OCI-LY3 (cell line): Measurements from ENCODE around the gene ZNF665.
A peak's percentile ranks its signal among the peaks of the same experiment; 100 is the strongest.
"Not testable (repeated sequence)": the region's sequence is repeated elsewhere in the genome, so short reads cannot be mapped to it uniquely, and the experiment has no call there.

ENCODE experiments used
- H2AFZ ChIP-seq: fragments of 200-600, 300-600 bp; shearing (Covaris generic); 2 replicates; pipeline ENCODE4 v1.6.0; 2014; ENCODE audit warnings: antibody characterized with exemption, low read depth, low read length
- H3K27ac ChIP-seq: fragments of 200-600, 300-600 bp; sonication (generic); 2 replicates; pipeline ENCODE4 v1.5.1; 2014; ENCODE audit warnings: mild to moderate bottlenecking, low read length, moderate library complexity, mixed read lengths
- H3K27me3 ChIP-seq: fragments of 200-600, 300-600 bp; sonication (generic); 2 replicates; pipeline ENCODE4 v1.6.1; 2014; ENCODE audit warnings: low read depth, low read length, mixed read lengths
- H3K36me3 ChIP-seq: fragments of 200-600, 300-600 bp; sonication (generic); replicated peaks from 2 replicates; pipeline ENCODE3; 2014; ENCODE audit warnings: low read depth, low read length, mixed read lengths
- H3K4me1 ChIP-seq: fragments of 300-600, 200-600 bp; sonication (generic); 2 replicates; pipeline ENCODE4 v1.6.1; 2014; ENCODE audit warnings: low read length, mixed read lengths
- H3K4me2 ChIP-seq: fragments of 200-600, 300-600 bp; sonication (generic); 2 replicates; pipeline ENCODE4 v1.6.1; 2014; ENCODE audit warnings: low read length, mixed read lengths
- H3K4me3 ChIP-seq: fragments of 300-600, 200-600 bp; sonication (generic); 2 replicates; pipeline ENCODE4 v1.5.1; 2014; ENCODE audit warnings: antibody characterized with exemption, mild to moderate bottlenecking, low read length, moderate library complexity
- H3K79me2 ChIP-seq: fragments of 300-600, 200-600 bp; shearing (Covaris generic); 2 replicates; pipeline ENCODE4 v1.6.1; 2014; ENCODE audit warnings: mild to moderate bottlenecking, low read length, mixed read lengths
- H3K9ac ChIP-seq: fragments of 300-600, 200-600 bp; shearing (Covaris generic); 2 replicates; pipeline ENCODE4 v1.6.0; 2014; ENCODE audit warnings: mild to moderate bottlenecking, low read length, moderate library complexity
- H3K9me3 ChIP-seq: fragments of 200-600, 300-600 bp; shearing (Covaris generic); 2 replicates; pipeline ENCODE4 v1.6.1; 2014; ENCODE audit warnings: low read length, mixed read lengths; ENCODE audit not compliant: insufficient read depth
- H4K20me1 ChIP-seq: fragments of 200-600, 300-600 bp; sonication (generic); 2 replicates; pipeline ENCODE4 v1.6.1; 2016; ENCODE audit warnings: low read length, mixed read lengths; ENCODE audit not compliant: insufficient read depth
- CTCF ChIP-seq: fragments of 200-600, 300-600 bp; sonication (generic); IDR thresholded peaks from 2 replicates; pipeline ENCODE4 v1.5.1; 2014; ENCODE audit warnings: antibody characterized with exemption, low read length, low read depth
- EZH2phosphoT487 ChIP-seq: fragments of 200-600 bp; shearing (Covaris generic); IDR thresholded peaks from 2 replicates; pipeline ENCODE4 v1.6.1; 2018; ENCODE audit warnings: antibody characterized with exemption, mixed run types, low read depth

ZNF665 gene

GRCh38 chr19:53192771-53193534 is at the start of gene ZNF665:
Gene ZNF665 (minus strand): TSS chr19:53193358. CDS start chr19:53182898, 10,460 bp downstream.
- Histone ChIP-seq H3K79me2 (no peaks in the 10 kb centered on the region), H3K27ac (peak within 1 kb of the TSS; percentile 14; the same call in 1 of the 2 replicates), H4K20me1 (no peaks in the 10 kb centered on the region), H3K9ac (peak within 1 kb of the TSS; percentile 71), H3K9me3 (no peaks in the 10 kb centered on the region), H3K4me3 (peak within 1 kb of the TSS; percentile 83), H3K36me3 (peaks cover 5% of the 10 kb centered on the region), H2AFZ (peak within 1 kb of the TSS; percentile 42; the same call in 1 of the 2 replicates), H3K4me2 (peak within 1 kb of the TSS; percentile 72), H3K27me3 (no peaks in the 10 kb centered on the region), H3K4me1 (no peaks in the 10 kb centered on the region)
- TF ChIP-seq EZH2phosphoT487 (no peak), CTCF (no peak)

GRCh38 chr19:53237114-53237777 is 44.1 kb upstream of the ZNF665 start:
- H3K79me2 ChIP-seq = no peaks in the 10 kb centered on the region
- TF ChIP-seq CTCF (no peak), EZH2phosphoT487 (no peak)
- no peak overlapping the region for H3K9ac ChIP-seq
- H3K9me3 ChIP-seq = peaks cover 18% of the 10 kb centered on the region; the same call in 1 of the 2 replicates
- no peak overlapping the region for H3K4me2 ChIP-seq
- H3K4me1 ChIP-seq = no peaks in the 10 kb centered on the region
- H3K36me3 ChIP-seq = no peaks in the 10 kb centered on the region
- no peaks in the 10 kb centered on the region for H4K20me1 ChIP-seq
- no peak overlapping the region for H3K27ac ChIP-seq
- no peak overlapping the region for H3K4me3 ChIP-seq
- no peaks in the 10 kb centered on the region for H3K27me3 ChIP-seq
- H2AFZ ChIP-seq = no peak overlapping the region

- no peaks in the 10 kb centered on the region for H4K20me1 ChIP-seq
- no peak overlapping the region for H3K4me3 ChIP-seq
- H3K27me3 ChIP-seq = no peaks in the 10 kb centered on the region
- no peaks in the 10 kb centered on the region for H3K36me3 ChIP-seq
- no peak overlapping the region for H3K27ac ChIP-seq
- H3K79me2 ChIP-seq = no peaks in the 10 kb centered on the region
- TF ChIP-seq CTCF (no peak), EZH2phosphoT487 (no peak)
- H2AFZ ChIP-seq = no peak overlapping the region
- no peaks in the 10 kb centered on the region for H3K4me1 ChIP-seq
- H3K4me2 ChIP-seq = no peak overlapping the region
- H3K9me3 ChIP-seq = peaks cover 10% of the 10 kb centered on the region; the same call in 1 of the 2 replicates
- H3K9ac ChIP-seq = no peak overlapping the region
Observed at GRCh38 chr19:53224606-53225005, 31.4 kb upstream of the ZNF665 start.

- H4K20me1 ChIP-seq, H3K4me1 ChIP-seq, H3K79me2 ChIP-seq, H3K36me3 ChIP-seq, H3K9ac ChIP-seq, H3K27ac ChIP-seq, H3K27me3 ChIP-seq, H3K4me2 ChIP-seq, H2AFZ ChIP-seq, H3K4me3 ChIP-seq: not testable (repeated sequence)
- peaks cover 20% of the 10 kb centered on the region; the same call in 1 of the 2 replicates for H3K9me3 ChIP-seq
Observed at GRCh38 chr19:53222716-53223115, 29.6 kb upstream of the ZNF665 start.
